ENCODE results near the gene TTC19.
A peak's percentile ranks its signal among the peaks of the same experiment; 100 is the strongest.
"Not testable (repeated sequence)": the region's sequence is repeated elsewhere in the genome, so short reads cannot be mapped to it uniquely, and the experiment has no call there.

Gene TTC19

DNA sequence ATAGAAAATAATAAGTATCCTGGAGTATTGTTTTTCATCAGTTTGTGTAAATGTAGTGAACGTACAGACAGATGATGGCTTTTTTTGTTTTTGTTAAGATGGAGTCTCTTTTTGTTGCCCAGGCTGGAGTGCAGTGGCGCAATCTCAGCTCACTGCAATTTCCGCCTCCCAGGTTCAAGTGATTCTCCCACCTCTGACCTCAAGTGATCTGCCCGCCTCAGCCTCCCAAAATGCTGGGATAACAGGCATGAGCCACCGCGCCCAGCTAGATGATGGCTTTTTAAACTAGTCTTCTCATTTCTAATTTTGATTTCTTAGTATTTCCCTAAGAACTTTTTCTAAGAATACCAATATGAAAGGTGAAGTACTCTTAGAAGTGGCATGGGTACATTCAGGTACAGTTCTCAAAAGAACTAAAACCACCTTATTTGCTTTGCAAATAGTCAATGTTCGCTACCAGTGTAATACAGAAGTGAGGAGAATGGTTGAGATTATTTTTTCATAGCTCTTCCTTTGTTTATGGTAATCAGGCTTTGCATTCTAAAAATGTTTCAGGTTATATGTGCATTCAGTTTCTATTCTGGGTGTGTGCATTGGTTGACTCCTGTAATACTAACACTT is 34.2 kb downstream of the TTC19 start:
- no peak overlapping the region for H3K4me3 Mint-ChIP-seq
- peak overlapping the region; percentile 14 for H3K27ac Mint-ChIP-seq
- no peak for DNase-seq
- H3K36me3 Mint-ChIP-seq (ENCODE audit: low read depth), result peaks cover 81% of the 10 kb centered on the region
- ATAC-seq, result no peak
- H3K4me1 Mint-ChIP-seq, result peaks cover 24% of the 10 kb centered on the region
- no peaks in the 10 kb centered on the region for H3K9me3 Mint-ChIP-seq
- H3K27me3 Mint-ChIP-seq, result no peaks in the 10 kb centered on the region

DNA sequence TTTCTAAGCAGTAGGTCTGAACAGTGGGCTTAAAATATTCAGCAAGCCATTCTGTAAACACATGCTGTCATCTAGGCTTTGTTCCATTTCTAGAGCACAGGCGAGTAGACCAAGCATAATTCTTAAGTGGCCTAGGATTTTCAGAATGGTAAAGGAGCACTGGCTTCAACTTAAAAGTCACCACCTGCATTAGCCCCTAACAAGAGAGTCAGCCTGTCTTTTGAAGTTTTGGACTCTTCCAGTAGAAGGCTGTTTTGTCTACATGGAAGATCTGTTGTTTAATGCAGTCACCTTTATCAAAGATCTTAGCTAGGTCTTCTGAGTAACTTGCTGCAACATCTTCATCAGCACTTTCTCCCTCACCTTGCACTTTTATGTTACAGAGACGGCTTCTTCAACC is 36.6 kb downstream of the TTC19 start:
- H3K27me3 Mint-ChIP-seq, result no peaks in the 10 kb centered on the region
- H3K4me1 Mint-ChIP-seq, result peaks cover 10% of the 10 kb centered on the region
- DNase-seq (no peak), ATAC-seq (no peak)
- no peak overlapping the region for H3K4me3 Mint-ChIP-seq
- H3K9me3 Mint-ChIP-seq, result no peaks in the 10 kb centered on the region
- peaks cover 72% of the 10 kb centered on the region for H3K36me3 Mint-ChIP-seq (ENCODE audit: low read depth)
- H3K27ac Mint-ChIP-seq, result peak overlapping the region; percentile 39

GRCh38 chr17:16037636-16038035 is 38.0 kb downstream of the TTC19 start:
- Mint-ChIP-seq H3K4me1 (peaks cover 10% of the 10 kb centered on the region), H3K9me3 (no peaks in the 10 kb centered on the region), H3K4me3 (no peak overlapping the region), H3K36me3 (ENCODE audit: low read depth) (peaks cover 67% of the 10 kb centered on the region), H3K27ac (peak overlapping the region; percentile 39), H3K27me3 (no peaks in the 10 kb centered on the region)
- no peak for DNase-seq
- ATAC-seq, result no peak

DNA sequence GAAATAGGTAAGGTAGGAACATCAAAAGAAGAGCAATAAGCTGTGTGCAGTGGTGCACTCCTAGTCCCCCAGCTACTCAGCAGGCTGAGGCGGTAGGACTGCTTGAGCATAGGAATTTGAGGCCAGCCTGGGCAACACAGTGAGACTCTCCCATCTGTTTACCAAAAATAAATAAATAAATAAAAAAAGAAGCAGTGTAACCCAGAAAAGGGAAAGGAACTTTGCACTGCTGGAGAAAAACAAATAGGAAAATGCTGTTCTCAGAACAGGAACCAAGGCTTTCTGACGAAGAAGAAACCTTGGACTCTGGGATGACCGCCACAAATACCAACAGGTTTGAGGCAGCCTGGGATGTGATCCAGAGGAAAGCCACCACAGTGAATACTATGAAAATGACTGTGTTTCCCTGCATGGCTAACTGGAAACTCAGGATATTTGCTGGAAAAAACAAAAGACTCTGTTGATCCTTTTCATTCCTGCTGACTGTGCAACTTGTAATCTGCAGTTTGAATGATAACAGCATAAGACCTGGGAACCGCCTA is 41.2 kb downstream of the TTC19 start:
- peaks cover 63% of the 10 kb centered on the region for H3K36me3 Mint-ChIP-seq (ENCODE audit: low read depth)
- H3K9me3 Mint-ChIP-seq, result no peaks in the 10 kb centered on the region
- peaks cover 10% of the 10 kb centered on the region for H3K4me1 Mint-ChIP-seq
- H3K27ac Mint-ChIP-seq, result no peak overlapping the region
- no peaks in the 10 kb centered on the region for H3K27me3 Mint-ChIP-seq
- ATAC-seq (no peak), DNase-seq (no peak)
- no peak overlapping the region for H3K4me3 Mint-ChIP-seq

GRCh38 chr17:16044487-16044886 is 44.9 kb downstream of the TTC19 start:
- Mint-ChIP-seq H3K27ac (no peak overlapping the region), H3K27me3 (no peaks in the 10 kb centered on the region), H3K4me1 (no peaks in the 10 kb centered on the region), H3K4me3 (no peak overlapping the region), H3K9me3 (no peaks in the 10 kb centered on the region), H3K36me3 (ENCODE audit: low read depth) (peaks cover 56% of the 10 kb centered on the region)
- ATAC-seq, result no peak
- DNase-seq, result no peak

DNA sequence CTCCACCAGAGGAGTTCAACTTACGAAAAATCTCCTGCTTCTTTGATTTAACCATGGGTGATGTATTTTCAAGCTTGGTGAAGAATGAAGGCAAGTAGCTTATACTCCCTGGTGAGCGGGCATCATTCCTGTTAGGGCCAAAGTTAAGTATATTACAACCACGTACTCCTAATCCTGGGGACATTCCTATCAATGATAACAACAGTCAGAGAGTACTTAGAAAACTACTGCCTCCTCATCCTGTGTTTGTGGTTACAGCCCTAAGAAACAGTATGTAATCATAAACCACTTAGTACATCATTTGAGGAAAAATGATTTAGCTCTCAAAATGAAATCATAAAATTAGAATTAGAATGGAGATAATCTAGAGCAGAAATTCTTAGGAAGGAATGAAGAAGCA is 47.3 kb downstream of the TTC19 start:
- peaks cover 53% of the 10 kb centered on the region for H3K36me3 Mint-ChIP-seq (ENCODE audit: low read depth)
- H3K27me3 Mint-ChIP-seq, result no peaks in the 10 kb centered on the region
- ATAC-seq (no peak), DNase-seq (no peak)
- no peaks in the 10 kb centered on the region for H3K9me3 Mint-ChIP-seq
- no peaks in the 10 kb centered on the region for H3K4me1 Mint-ChIP-seq
- no peak overlapping the region for H3K4me3 Mint-ChIP-seq
- H3K27ac Mint-ChIP-seq, result no peak overlapping the region

- Mint-ChIP-seq H3K4me1 (no peaks in the 10 kb centered on the region), H3K9me3 (no peaks in the 10 kb centered on the region), H3K27ac (no peak overlapping the region), H3K36me3 (ENCODE audit: low read depth) (peaks cover 56% of the 10 kb centered on the region), H3K4me3 (no peak overlapping the region), H3K27me3 (no peaks in the 10 kb centered on the region)
- DNase-seq (no peak), ATAC-seq (no peak)
Measured at GRCh38 chr17:16048811-16049449, 49.3 kb downstream of the TTC19 start.

DNA sequence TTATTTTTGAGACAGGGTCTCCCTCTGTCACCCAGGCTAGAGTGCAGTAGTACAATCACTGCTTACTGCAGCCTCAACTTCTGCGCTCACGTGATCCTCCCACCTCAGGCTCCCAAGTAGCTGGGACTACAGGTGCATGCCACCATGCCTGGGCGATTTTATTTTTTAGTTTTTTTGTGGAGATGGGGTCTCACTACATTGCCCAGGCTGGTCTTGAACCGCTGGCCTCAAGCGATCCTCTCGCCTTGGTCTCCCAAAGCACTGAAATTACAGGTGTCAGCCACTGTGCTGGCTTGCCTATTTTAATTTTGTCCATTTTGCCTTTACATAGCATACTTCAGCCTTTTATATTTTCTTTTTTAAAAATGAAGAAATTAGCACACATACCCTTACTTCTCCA is 51.2 kb downstream of the TTC19 start:
- H3K27me3 Mint-ChIP-seq, result no peaks in the 10 kb centered on the region
- no peak overlapping the region for H3K4me3 Mint-ChIP-seq
- ATAC-seq (no peak), DNase-seq (no peak)
- peak overlapping the region; percentile 17 for H3K27ac Mint-ChIP-seq
- no peaks in the 10 kb centered on the region for H3K4me1 Mint-ChIP-seq
- H3K36me3 Mint-ChIP-seq (ENCODE audit: low read depth), result peaks cover 61% of the 10 kb centered on the region
- H3K9me3 Mint-ChIP-seq, result no peaks in the 10 kb centered on the region

DNA sequence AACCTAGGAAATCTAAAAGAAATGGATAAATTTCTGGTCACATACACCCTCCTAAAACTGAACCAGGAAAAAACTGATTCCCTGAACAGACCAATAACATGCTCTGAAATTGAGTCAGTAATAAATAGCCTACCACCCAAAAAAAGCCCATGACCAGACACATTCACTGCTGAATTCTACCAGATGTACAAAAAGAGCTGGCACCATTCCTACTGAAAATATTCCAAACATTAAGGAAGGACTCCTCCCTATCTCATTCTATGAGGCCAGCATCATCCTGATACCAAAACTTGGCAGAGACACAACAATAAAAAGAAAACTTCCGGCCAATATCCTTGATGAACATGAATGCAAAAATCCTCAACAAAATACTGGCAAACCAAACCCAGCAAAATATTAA is 52.9 kb downstream of the TTC19 start:
- no peaks in the 10 kb centered on the region for H3K27me3 Mint-ChIP-seq
- no peaks in the 10 kb centered on the region for H3K9me3 Mint-ChIP-seq
- peaks cover 57% of the 10 kb centered on the region for H3K36me3 Mint-ChIP-seq (ENCODE audit: low read depth)
- DNase-seq (no peak), ATAC-seq (no peak)
- no peak overlapping the region for H3K27ac Mint-ChIP-seq
- no peak overlapping the region for H3K4me3 Mint-ChIP-seq
- H3K4me1 Mint-ChIP-seq, result no peaks in the 10 kb centered on the region

- H3K27ac Mint-ChIP-seq, H3K9me3 Mint-ChIP-seq, H3K4me1 Mint-ChIP-seq, ATAC-seq, DNase-seq, H3K27me3 Mint-ChIP-seq, H3K4me3 Mint-ChIP-seq: not testable (repeated sequence)
- H3K36me3 Mint-ChIP-seq (ENCODE audit: low read depth), result peaks cover 63% of the 10 kb centered on the region
Measured at GRCh38 chr17:16055139-16055538, 55.5 kb downstream of the TTC19 start.

GRCh38 chr17:16061631-16062030 is 62.0 kb downstream of the TTC19 start:
- no peaks in the 10 kb centered on the region for H3K27me3 Mint-ChIP-seq
- no peak for ATAC-seq
- no peak overlapping the region for H3K27ac Mint-ChIP-seq
- H3K36me3 Mint-ChIP-seq (ENCODE audit: low read depth), result peaks cover 49% of the 10 kb centered on the region
- H3K4me1 Mint-ChIP-seq, result no peaks in the 10 kb centered on the region
- DNase-seq, result no peak
- H3K9me3 Mint-ChIP-seq, result no peaks in the 10 kb centered on the region
- no peak overlapping the region for H3K4me3 Mint-ChIP-seq

DNA sequence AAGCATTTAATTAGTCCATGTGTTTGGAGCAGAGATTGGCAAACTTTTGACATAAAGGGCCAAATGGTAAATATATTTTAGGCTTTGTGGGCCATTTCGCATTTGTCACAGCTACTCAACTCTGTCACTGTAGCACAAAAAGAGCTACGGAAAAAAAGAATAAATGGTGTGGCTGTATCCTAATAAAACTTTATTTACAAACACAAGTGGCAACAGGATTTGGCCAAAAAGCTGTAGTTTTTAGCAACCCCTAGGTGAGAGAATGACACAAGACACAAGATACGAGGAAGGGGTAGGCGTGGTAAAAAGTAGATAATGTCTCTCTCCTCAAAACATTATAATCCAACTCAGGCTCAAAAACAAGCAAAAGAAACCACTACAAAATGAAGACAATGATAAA is 66.5 kb downstream of the TTC19 start:
- Mint-ChIP-seq H3K4me1 (peaks cover 6% of the 10 kb centered on the region), H3K4me3 (no peak overlapping the region), H3K9me3 (no peaks in the 10 kb centered on the region), H3K27me3 (no peaks in the 10 kb centered on the region), H3K36me3 (ENCODE audit: low read depth) (peaks cover 62% of the 10 kb centered on the region), H3K27ac (no peak overlapping the region)
- ATAC-seq (no peak), DNase-seq (no peak)

DNA sequence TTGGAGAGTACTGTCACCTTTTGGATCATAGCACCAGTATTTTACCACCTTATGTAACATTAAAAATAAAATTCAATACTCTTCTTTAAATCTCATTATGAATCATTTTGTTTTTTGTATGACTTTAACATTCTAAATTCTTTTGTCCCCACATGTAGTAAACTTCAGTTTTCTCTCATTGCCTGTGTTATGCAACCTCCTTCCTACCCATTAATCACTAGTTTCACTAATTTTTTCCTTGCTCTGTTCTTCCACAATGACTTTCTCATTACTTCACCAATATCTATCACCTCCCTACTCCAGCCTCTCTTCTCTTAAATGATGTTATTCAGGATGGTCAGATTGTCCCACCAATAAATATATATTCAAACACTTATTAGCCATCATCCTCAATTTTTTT is 68.7 kb downstream of the TTC19 start:
- Mint-ChIP-seq H3K36me3 (ENCODE audit: low read depth) (peaks cover 53% of the 10 kb centered on the region), H3K27ac (peak overlapping the region; percentile 8), H3K4me1 (peaks cover 6% of the 10 kb centered on the region), H3K27me3 (no peaks in the 10 kb centered on the region), H3K4me3 (no peak overlapping the region), H3K9me3 (no peaks in the 10 kb centered on the region)
- ATAC-seq (no peak), DNase-seq (no peak)

DNA sequence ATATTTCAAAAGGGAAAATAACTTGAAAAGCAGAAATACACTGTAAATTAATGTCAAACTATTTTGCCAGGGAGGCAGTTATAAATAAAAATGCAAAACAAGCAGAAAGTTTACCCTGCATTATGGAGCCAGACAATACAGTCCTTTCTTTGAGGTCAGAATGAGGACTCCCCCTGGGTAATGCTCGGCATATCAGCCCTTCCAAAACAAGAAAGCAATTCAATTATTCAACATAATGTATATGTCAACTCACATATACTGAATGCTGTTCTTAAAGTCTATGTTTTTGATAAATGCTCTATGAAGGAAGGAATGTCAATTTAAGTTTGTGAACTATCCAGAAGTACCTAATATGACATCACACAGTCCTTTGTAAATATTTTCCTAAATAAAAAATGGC is 72.4 kb downstream of the TTC19 start:
- DNase-seq (no peak), ATAC-seq (no peak)
- Mint-ChIP-seq H3K27me3 (no peaks in the 10 kb centered on the region), H3K4me1 (peaks cover 6% of the 10 kb centered on the region), H3K4me3 (no peak overlapping the region), H3K9me3 (no peaks in the 10 kb centered on the region), H3K36me3 (ENCODE audit: low read depth) (peaks cover 53% of the 10 kb centered on the region), H3K27ac (no peak overlapping the region)

DNA sequence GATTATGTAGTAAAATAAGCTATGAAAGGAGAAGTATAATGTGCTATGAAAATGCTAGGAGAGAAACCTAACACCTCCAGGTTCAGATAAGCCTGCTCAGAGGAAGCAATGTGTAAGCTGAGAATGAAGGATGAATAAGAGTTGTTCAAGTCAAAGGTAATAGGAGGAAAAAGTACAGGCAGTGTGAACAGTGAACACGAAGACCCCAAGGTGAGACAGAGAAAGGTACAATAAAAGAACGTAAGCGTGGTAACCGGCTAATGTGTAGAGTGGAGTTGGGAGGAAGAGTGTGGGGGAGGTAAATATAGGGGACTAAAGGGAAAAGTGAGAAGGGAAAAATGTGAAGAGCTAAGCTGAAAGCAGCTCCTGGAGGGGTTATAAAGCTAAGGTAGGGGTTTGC is 74.2 kb downstream of the TTC19 start:
- Mint-ChIP-seq H3K9me3 (no peaks in the 10 kb centered on the region), H3K27ac (no peak overlapping the region), H3K27me3 (no peaks in the 10 kb centered on the region), H3K4me1 (peaks cover 3% of the 10 kb centered on the region), H3K36me3 (ENCODE audit: low read depth) (peaks cover 48% of the 10 kb centered on the region), H3K4me3 (no peak overlapping the region)
- DNase-seq (no peak), ATAC-seq (no peak)

Measured in activated naive CD8-positive, alpha-beta T cell treated with anti-CD3 and anti-CD28 coated beads, Interleukin-2, amount 50 U/mL, for 24 hours (primary cell).